IPS DF 19.7 (cell line): Measurements from ENCODE around the gene MYRIP.
A peak's percentile ranks its signal among the peaks of the same experiment; 100 is the strongest.
"Not testable (repeated sequence)": the region's sequence is repeated elsewhere in the genome, so short reads cannot be mapped to it uniquely, and the experiment has no call there.

ENCODE experiments used
- DNase-seq: peaks from one replicate; pipeline ENCODE4 v3.0.0-alpha.2; 2013; ENCODE audit warnings: low read depth, low spot score

The MYRIP gene

GRCh38 chr3:40079847-40080240 is 270.4 kb downstream of the MYRIP start:
- DNase-seq: no peak

DNA sequence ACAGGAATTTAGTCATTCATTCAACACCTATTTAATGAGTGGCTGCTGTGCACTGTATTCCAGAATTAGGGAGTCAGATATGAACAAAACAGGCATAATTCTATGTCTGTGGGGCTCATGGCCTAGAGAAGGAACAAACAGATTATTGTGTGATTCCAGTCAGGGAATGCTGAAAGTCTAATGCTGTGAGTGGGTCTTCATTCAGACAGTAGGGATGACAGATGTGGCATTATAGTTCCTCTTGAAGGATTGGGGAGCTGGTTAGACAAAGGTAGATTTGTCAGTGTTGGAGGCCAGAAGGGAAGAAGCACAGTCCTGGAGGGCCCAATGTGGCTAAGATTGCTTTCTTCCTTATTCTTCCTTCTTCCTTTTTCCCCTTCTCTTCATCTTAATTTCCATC is 273.7 kb downstream of the MYRIP start:
- DNase-seq: no peak

DNA sequence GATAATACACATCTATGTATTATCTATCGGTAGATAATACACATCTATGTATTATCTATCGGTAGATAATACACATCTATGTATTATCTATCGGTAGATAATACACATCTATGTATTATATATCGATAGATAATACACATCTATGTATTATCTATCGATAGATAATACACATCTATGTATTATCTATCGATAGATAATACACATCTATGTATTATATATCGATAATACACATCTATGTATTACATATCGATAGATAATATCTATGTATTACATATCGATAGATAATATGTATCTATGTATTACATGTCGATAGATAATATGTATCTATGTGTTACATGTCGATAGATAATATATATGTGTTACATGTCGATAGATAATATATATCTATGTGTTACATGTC is 275.0 kb downstream of the MYRIP start:
- not testable (repeated sequence) for DNase-seq

DNA sequence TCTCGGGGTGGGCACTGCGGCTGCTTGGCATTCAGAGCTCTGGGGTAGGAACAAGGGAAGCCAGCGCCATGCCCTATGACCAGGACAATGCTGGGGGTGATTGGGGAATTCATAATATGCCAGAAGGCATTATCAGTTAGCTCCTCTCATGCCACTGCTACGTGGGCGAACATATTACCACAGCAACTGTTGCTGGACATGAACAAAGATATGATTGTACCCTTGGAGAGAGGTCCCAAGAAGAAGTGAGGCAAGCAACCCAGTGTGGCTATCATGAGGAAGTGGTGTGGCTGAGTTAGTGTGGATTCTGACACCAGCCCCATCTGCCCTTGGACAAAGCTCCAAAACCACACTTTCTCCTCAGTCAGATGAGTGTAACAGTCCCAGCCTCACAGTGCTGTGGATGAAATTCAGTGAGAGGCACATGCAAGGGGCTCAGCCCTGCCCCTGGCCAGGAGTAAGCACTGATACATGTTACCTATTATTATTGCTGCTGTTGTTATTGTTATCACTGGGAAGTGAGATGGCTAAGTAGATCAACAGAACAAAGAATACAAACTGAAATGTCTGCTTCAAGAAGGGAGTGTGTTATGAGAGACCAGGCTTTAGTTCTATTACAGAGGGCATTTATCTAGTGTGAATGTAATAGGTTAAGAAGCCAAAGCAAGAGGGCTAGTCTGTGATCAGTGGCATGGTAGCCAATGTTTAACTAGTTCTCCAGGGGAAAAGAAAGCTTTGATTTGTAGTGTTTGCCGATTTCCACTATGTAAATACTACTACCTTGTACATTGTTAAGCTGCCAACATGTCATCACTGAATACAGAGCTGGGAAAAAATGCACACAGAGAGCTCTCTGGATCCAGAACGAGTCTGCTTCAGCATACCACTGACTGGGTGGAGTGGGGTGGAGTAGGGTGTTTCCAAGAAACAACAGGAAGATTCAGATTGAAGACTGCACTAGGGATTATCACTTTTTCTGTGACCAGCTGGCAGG is 277.8 kb downstream of the MYRIP start:
- no peak for DNase-seq

- DNase-seq: no peak
Observed at GRCh38 chr3:40088527-40089170, 279.2 kb downstream of the MYRIP start.

GRCh38 chr3:40096661-40097111 is 287.3 kb downstream of the MYRIP start:
- no peak for DNase-seq

DNA sequence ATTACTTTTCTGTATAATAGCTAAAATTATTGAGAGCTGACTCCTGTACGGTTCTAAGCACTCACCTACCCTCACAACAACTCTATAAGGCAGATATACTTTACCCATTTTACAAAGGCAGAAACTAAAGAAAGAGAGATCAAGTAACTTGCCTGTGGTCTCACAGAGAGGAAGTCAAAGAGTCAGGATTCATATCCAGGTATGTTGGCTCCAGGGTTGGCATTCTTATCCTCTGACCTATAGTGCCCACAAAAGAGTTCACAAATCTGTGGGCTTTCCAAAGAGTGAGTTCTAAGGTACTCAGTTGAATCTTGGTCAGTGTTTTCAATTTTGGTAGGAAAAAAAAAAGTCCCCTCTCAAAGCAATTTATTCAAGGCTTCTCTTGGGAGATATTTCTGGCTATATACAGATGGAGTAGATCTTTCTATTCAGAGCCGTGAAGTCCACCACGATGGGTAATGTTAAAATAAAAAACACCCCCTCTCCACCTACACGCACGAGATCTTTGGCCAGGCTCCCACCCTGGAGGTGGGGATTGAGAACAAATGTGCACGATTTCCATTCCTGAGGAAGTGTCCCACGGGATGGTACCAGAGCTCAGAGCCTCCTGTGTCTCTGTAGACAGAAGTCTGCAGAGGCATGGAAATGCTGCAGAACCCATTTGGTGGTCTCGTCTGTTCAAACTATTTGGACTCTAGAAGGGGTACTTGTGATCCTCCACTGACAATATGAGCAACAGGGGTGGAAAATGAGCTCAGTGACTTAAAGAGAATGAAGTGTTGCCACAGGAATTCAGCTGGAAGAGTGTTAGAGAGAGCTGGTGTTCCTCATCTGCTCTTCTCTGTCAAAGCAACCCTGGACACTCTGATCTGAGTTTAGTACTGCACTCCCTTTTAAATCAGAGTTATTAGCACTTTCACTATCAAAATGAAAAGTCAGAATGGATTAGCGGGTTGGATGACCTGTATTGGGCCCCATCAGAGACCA is 288.0 kb downstream of the MYRIP start:
- DNase-seq: no peak

GRCh38 chr3:40098261-40098759 is 288.9 kb downstream of the MYRIP start:
- no peak for DNase-seq

- no peak for DNase-seq
Observed at GRCh38 chr3:40099871-40100270, 290.5 kb downstream of the MYRIP start.

- DNase-seq: no peak
Observed at GRCh38 chr3:40102182-40102581, 292.8 kb downstream of the MYRIP start.

GRCh38 chr3:40103829-40104228 is 294.4 kb downstream of the MYRIP start:
- DNase-seq: no peak

DNA sequence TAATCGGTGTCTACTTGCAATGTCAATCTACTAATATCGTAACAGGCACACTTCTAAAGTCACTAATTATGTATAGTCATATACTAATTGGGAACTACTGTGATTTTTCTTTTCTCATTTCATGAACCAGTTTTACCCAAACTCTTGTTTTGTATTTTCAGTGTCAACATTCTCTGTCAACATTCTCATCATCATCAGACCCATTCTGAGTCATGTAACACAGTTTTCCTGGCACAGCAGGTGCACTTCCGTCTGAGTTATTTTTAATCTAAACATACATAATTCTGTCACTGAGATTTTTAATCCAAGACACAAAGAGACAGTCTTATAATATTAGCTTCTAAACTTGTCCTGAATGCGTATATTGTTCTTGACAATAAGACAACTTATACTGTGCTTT is 295.0 kb downstream of the MYRIP start:
- no peak for DNase-seq

DNA sequence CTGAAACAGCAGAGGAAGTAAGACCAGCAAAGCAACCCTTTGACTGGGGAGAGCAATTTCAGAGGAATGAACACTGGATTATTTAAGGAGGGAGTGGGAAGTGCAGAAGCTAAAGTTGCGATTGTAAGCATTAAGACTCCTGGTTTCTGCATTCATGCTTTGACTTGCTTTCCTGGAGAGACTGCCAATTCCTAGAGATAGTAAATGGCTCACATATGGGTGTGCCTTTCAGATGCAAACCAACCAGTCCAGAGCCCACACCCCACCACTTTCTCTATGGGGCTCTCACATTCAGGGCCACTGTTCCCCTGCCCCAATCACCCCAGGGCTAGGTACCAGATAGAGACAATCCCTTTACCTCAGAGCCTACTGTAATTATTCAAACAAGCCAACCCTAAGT is 299.2 kb downstream of the MYRIP start:
- DNase-seq: no peak

DNA sequence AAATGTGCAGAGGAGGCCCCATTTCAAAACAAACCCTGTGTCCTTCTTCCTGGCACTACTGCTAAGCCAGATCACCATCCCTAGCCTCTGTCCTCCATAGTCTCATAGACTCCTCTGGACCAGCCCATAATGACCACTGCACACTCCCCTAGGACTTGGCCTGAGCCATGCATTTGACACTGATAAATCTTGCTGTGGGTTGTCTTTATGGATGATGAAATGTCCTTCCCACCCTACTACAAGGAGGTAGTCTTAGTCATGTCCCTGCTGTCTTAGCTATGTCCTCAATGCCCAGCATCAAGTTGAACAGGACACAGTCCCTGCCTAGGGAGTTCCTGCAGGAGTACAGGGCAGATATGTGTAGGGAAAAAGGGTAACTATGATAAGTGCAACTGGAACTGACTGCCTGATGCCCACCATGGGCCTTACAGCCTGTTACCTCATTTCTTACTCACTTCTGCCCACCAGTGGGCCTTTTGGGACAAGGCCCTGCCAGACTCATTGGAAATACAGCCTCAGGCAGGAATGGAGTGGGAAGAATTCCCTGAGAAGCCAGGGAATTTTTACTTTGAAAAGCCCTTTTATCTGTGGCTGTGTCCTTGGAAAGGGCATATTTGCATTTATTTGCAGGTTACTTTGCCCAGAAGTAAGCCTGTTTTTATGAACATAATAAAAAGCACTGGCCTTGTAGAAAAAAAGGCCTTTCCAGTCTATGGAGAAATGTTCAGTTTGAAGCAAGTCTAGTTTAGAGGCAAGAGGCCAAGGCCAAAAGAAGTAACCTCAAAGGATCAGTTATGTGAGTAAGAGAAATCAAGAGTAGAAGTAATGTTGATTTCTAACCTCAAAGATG is 300.5 kb downstream of the MYRIP start:
- peak; percentile 9 for DNase-seq

- no peak for DNase-seq
Observed at GRCh38 chr3:40116478-40117177, 307.2 kb downstream of the MYRIP start.

DNA sequence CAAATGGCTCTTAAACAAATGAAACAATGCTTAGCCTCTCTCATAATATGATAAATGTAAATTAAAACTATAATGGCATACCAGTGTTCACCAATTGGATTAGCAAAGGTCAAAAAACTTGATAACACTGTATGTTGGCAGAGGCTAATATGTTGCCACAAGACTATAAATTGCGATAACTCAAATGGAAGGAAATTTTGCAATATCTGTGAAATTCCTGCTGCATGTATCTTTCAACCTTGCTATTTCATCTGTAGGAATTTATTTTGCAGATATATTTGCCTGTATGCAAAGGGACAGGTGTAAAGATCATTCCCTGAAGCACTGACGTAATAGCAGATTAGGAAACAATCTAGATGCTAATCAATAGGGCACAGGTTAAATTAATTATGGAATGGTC is 308.7 kb downstream of the MYRIP start:
- DNase-seq: no peak

- DNase-seq: no peak
Observed at GRCh38 chr3:40120067-40120692, 310.8 kb downstream of the MYRIP start.

GRCh38 chr3:40120806-40121205 is 311.4 kb downstream of the MYRIP start:
- DNase-seq: no peak

GRCh38 chr3:40124918-40125317 is 315.5 kb downstream of the MYRIP start:
- DNase-seq: no peak
